Muscle layer of colon (tissue), 2 donors: ENCODE data around the gene NRIP1.

Experiments
- H3K27ac ChIP-seq: one replicate; pipeline ENCODE4 v1.7.0; 2013; ENCODE audit warnings: low read depth, mild to moderate bottlenecking, low read length, moderate library complexity
- H3K27me3 ChIP-seq, 2 donors: one replicate each; pipeline ENCODE4 v1.7.0; 2013; ENCODE audit warnings: low read length in 2 of 2, mild to moderate bottlenecking in 2 of 2; ENCODE audit not compliant: insufficient read depth in 2 of 2, control insufficient read depth in 1 of 2
- H3K36me3 ChIP-seq: one replicate; pipeline ENCODE4 v1.7.0; 2013; ENCODE audit warnings: mild to moderate bottlenecking, low read length; ENCODE audit not compliant: insufficient read depth
- H3K4me1 ChIP-seq: one replicate; pipeline ENCODE4 v1.7.0; 2013; ENCODE audit warnings: mild to moderate bottlenecking, low read length; ENCODE audit not compliant: insufficient read depth
- H3K4me3 ChIP-seq, 2 donors: one replicate each; pipeline ENCODE4 v1.7.0; 2013; ENCODE audit warnings: low read length in 2 of 2, low read depth in 1 of 2, mild to moderate bottlenecking in 1 of 2, moderate library complexity in 1 of 2
- H3K9ac ChIP-seq: one replicate; pipeline ENCODE4 v1.7.0; 2013; ENCODE audit warnings: low read length
- H3K9me3 ChIP-seq: one replicate; pipeline ENCODE4 v1.7.0; 2013; ENCODE audit warnings: mild to moderate bottlenecking, low read length
- donor health status: abdominal sarcoma.
- donor health status: Adenocarcinoma of cecum.

NRIP1 gene

GRCh38 chr21:14968029-14968428, 96.8 kb downstream of the NRIP1 start:
- Histone ChIP-seq H3K9ac (no peak overlapping the region), H3K4me3 (no peak overlapping the region), H3K4me1 (no peaks in the 10 kb centered on the region), H3K36me3 (peaks cover 21% of the 10 kb centered on the region), H3K9me3 (no peaks in the 10 kb centered on the region), H3K27me3 (no peaks in the 10 kb centered on the region), H3K27ac (no peak overlapping the region)

- no peak overlapping the region for H3K9ac ChIP-seq
- H3K9me3 ChIP-seq = no peaks in the 10 kb centered on the region
- no peak overlapping the region for H3K27ac ChIP-seq
- peaks cover 21% of the 10 kb centered on the region for H3K36me3 ChIP-seq
- H3K4me3 ChIP-seq = no peak overlapping the region
- no peaks in the 10 kb centered on the region for H3K4me1 ChIP-seq
- no peaks in the 10 kb centered on the region for H3K27me3 ChIP-seq
Observed at GRCh38 chr21:14964621-14965020, 100.2 kb downstream of the NRIP1 start.

DNA sequence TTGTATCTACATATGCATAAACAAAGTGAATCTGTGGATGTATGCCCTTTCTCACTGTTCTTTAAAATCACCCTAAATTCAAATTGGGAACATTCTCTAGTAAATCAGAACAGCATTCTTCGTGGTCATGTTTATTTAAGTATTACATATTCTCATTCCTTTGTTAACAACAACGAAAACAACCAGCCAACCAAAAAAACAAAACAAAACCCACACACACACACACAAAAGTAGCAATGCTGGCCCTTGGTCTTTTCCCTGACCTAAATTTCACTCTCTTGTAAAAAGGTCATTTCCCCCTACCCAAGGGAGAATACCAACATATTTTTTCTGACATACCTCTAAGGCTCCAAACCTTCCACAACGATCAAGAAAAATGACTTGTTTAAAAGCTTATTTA, 102.6 kb downstream of the NRIP1 start:
- H3K27me3 ChIP-seq = no peaks in the 10 kb centered on the region
- H3K9ac ChIP-seq = no peak overlapping the region
- no peaks in the 10 kb centered on the region for H3K9me3 ChIP-seq
- H3K27ac ChIP-seq = no peak overlapping the region
- H3K4me1 ChIP-seq = peaks cover 3% of the 10 kb centered on the region
- no peak overlapping the region for H3K4me3 ChIP-seq
- peaks cover 10% of the 10 kb centered on the region for H3K36me3 ChIP-seq

DNA sequence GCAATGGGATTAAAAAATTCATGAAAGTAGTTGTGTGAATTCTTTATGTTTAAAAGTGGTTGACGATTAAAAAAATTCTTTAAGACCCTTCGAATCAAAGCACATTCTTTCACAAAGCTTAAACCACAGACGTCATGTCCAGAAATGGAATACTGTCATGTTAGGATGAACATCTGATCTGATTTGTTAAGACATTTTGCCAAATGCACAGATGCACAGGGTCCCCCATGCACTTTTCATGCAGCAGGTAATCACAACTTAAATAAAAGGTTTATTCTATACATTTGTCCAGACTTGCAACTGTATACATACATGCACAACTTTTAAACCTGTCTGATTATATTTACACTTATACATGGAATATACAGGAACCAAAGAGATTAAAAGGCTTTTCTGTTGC, 103.3 kb downstream of the NRIP1 start:
- Histone ChIP-seq H3K4me1 (peaks cover 9% of the 10 kb centered on the region), H3K4me3 (no peak overlapping the region), H3K27ac (no peak overlapping the region), H3K36me3 (peaks cover 3% of the 10 kb centered on the region), H3K9me3 (no peaks in the 10 kb centered on the region), H3K27me3 (no peaks in the 10 kb centered on the region), H3K9ac (no peak overlapping the region)

DNA sequence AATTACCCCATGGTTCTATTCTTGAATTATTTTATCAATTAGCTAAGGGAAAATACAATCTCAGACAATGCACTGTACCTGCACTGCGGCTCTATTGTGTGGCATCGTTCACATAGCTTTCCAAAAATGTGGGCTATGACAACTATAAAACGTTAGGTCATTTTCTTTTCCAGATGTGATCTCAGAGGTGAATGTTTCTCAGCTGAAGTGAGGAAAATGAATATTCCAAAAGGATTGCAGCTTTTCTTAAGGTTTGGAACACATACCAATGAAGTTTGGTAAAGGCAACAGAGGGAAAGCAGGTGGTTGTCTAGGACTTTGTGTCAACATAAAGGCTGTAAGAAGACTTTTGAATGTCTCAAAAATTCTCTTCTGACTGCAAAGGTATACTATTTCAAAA, 105.5 kb downstream of the NRIP1 start:
- Histone ChIP-seq H3K4me1 (peaks cover 9% of the 10 kb centered on the region), H3K36me3 (no peaks in the 10 kb centered on the region), H3K4me3 (no peak overlapping the region), H3K27me3 (no peaks in the 10 kb centered on the region), H3K27ac (no peak overlapping the region), H3K9ac (no peak overlapping the region), H3K9me3 (no peaks in the 10 kb centered on the region)

DNA sequence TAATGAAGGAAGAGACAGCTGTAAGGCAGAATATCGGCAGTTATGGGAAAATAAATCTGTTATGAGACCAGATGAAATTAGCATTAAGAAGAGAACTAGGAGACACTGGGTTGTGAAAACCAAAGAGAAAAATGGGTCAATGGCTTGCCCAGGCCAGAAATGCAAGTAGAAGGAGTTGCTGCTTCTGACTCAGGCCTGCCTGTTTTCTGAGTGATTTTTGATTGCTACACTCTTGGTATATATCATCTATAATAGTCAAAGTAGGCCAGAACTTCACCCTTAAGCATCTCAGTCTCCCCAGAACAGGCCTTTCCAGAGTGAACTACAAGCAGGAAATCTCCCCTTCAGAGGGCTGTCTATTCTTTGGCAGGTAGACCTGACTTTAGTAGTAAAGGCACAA, 107.0 kb downstream of the NRIP1 start:
- Histone ChIP-seq H3K27ac (no peak overlapping the region), H3K9me3 (no peaks in the 10 kb centered on the region)

GRCh38 chr21:14956807-14957206, 108.0 kb downstream of the NRIP1 start:
- Histone ChIP-seq H3K27ac (no peak overlapping the region), H3K4me1 (peaks cover 9% of the 10 kb centered on the region), H3K9ac (no peak overlapping the region), H3K36me3 (no peaks in the 10 kb centered on the region), H3K27me3 (no peaks in the 10 kb centered on the region), H3K9me3 (no peaks in the 10 kb centered on the region), H3K4me3 (no peak overlapping the region)

More for the DNA sequence above, 107.0 kb downstream of the NRIP1 start:
- Histone ChIP-seq H3K4me1 (peaks cover 9% of the 10 kb centered on the region), H3K36me3 (no peaks in the 10 kb centered on the region), H3K27me3 (no peaks in the 10 kb centered on the region), H3K4me3 (no peak overlapping the region), H3K9ac (no peak overlapping the region)

- peaks cover 9% of the 10 kb centered on the region for H3K4me1 ChIP-seq
- no peak overlapping the region for H3K4me3 ChIP-seq
- H3K36me3 ChIP-seq = no peaks in the 10 kb centered on the region
- no peaks in the 10 kb centered on the region for H3K27me3 ChIP-seq
- H3K27ac ChIP-seq = no peak overlapping the region
- no peak overlapping the region for H3K9ac ChIP-seq
- no peaks in the 10 kb centered on the region for H3K9me3 ChIP-seq
Observed at GRCh38 chr21:14955936-14956520, 108.8 kb downstream of the NRIP1 start.

DNA sequence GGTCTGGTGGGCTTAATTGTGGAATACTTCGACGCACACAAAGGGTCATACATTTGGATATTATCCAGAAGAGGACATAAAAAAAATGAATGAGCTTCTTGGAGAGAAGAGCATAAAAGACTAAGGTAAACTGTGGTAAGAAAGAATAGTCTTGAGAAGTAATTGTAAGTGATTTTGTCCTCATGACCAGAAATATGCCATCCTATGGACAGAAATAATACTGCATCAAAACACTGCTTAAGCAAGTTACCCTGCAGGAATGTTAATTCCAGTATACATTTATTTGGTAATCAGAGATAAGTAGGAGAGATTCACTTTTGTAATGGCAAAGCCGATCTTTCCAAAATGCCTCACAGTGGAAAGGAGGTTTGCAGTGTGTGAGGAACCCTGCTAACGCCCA, 111.9 kb downstream of the NRIP1 start:
- Histone ChIP-seq H3K36me3 (no peaks in the 10 kb centered on the region), H3K9me3 (no peaks in the 10 kb centered on the region), H3K9ac (no peak overlapping the region), H3K27ac (no peak overlapping the region), H3K27me3 (no peaks in the 10 kb centered on the region), H3K4me1 (peaks cover 9% of the 10 kb centered on the region), H3K4me3 (no peak overlapping the region)

- H3K27ac ChIP-seq = no peak overlapping the region
- no peaks in the 10 kb centered on the region for H3K36me3 ChIP-seq
Observed at GRCh38 chr21:14949603-14950002, 115.2 kb downstream of the NRIP1 start.

GRCh38 chr21:14947613-14948160, 117.1 kb downstream of the NRIP1 start:
- Histone ChIP-seq H3K27ac (no peak overlapping the region), H3K4me3 (no peak overlapping the region), H3K4me1 (no peaks in the 10 kb centered on the region), H3K9ac (no peak overlapping the region), H3K9me3 (no peaks in the 10 kb centered on the region), H3K27me3 (no peaks in the 10 kb centered on the region), H3K36me3 (no peaks in the 10 kb centered on the region)

More at GRCh38 chr21:14949603-14950002, 115.2 kb downstream of the NRIP1 start:
- no peak overlapping the region for H3K4me3 ChIP-seq
- H3K27me3 ChIP-seq = no peaks in the 10 kb centered on the region
- H3K9ac ChIP-seq = no peak overlapping the region
- H3K9me3 ChIP-seq = no peaks in the 10 kb centered on the region
- no peaks in the 10 kb centered on the region for H3K4me1 ChIP-seq

DNA sequence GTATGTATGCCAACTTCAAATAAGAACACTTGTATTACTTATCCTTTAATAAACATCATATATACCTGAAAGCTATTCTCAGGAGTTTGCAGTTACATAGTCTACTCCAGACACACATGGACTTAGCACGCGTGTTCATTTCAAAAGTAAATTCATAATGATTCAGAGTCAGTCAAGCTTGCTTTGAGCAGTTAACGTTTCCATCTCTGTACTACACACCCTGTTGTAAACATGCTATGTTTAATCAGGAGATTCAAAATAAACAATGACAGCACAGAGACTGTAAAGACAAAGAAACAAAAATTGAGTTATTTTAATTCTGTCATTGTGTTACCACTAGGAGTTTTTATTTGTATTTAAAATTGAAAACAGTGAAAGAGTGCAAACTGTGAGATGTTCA, 119.6 kb downstream of the NRIP1 start:
- Histone ChIP-seq H3K9me3 (no peaks in the 10 kb centered on the region), H3K36me3 (no peaks in the 10 kb centered on the region), H3K4me1 (no peaks in the 10 kb centered on the region), H3K9ac (no peak overlapping the region), H3K4me3 (no peak overlapping the region), H3K27me3 (no peaks in the 10 kb centered on the region), H3K27ac (no peak overlapping the region)
